NCI-H2081 (cell line): ENCODE data around the gene S100A7A.

ENCODE experiments used
- DNase-seq, 2 experiments: peaks; one replicate each; lab custom pipeline; 2025; lab: John Stamatoyannopoulos, UW

The S100A7A gene

DNA sequence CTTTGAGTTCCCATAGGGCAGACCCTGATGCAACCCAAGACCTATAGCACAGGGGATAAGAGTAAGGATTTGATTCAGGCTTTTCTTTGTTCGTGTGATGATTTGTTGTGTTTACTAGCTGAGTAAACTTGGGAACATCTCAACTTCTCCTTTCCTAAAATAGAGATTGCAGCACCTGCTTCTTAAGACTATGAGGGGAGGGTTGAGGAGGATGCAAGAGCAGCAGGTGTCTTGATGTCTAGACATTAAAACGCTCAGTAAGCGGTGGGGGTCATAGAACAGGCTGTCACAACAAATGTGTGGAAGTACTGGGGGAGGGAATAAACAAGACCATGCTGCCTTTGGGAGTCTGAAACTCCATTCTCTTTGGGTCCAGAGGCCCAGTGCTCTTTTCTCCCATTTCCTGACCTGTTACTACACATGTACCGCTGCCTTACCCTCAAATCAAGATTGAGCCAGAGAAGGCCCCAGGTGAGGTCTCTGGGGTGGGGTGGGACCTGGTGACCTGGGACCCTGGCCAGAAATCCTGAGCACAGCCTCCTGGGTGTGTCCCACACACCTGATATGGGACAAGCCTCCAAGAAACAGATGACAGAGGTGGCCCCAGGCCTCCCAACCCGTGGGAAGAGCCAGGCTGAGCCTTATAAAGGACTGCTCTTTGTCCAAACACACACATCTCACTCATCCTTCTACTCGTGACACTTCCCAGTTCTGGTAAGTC is at the start of gene S100A7A:
Gene S100A7A (plus strand): TSS at position 671 of the 721 bp plus-strand sequence. CDS start 1,563 bp downstream, outside the sequence.
- no peak for DNase-seq

DNA sequence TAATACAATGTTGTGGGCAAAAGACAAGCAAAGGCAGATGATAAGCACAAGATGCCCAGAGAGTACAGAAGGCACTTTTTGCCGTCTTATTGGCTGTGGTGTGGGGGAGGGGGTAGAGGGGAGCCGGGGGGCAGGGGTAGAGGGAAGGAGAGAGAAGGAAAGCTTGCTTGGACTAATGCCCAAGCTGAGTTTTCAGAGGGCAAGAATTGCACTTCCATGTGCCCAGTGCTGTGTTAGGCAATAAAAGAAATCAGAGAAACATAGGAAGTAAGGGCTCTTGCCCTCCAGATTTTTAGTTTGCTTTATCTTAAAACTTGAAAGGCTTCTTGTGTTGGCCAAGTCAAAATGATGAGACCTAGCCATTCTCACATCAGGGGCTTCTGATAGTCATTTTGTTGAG is 49.2 kb upstream of the S100A7A start:
- no peak for DNase-seq

DNA sequence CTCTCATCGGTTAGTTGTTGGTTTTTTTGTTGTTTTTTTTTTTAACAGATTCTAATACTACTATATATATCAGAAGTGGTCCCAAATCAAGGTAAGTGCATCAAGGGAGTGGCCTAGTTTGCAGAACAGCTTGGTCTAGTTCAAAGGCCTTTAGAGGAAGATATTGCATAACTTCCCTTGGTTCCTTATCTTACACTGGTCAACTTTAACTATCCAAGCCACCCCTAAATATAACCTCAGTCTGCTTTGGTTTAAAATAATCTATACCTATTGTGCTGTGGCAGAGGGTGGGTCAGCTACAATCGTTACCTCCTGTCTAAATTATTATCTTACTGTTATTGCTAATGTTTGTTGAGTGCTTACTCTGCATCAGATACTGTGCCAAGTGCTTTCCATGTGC is 47.8 kb upstream of the S100A7A start:
- DNase-seq = no peak

DNA sequence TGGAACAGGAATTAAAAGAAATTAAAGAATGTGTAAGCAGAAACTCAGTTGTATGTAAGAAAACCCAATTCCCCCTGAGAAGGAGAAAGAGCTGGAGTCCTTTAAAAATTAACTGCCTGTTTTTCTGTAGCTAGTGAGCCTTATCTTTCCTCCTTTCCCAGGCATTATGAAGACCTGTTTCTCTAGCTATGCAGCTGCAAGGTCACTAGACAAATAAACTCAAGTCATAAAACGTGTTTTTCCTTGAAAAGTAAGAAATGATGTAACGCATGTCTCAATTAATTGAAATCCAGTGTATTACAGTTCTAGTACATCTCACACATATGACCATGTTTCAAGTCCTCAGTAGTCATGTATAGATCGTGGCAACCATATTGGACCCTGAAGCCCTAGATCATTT is 46.2 kb upstream of the S100A7A start:
- DNase-seq = no peak

DNA sequence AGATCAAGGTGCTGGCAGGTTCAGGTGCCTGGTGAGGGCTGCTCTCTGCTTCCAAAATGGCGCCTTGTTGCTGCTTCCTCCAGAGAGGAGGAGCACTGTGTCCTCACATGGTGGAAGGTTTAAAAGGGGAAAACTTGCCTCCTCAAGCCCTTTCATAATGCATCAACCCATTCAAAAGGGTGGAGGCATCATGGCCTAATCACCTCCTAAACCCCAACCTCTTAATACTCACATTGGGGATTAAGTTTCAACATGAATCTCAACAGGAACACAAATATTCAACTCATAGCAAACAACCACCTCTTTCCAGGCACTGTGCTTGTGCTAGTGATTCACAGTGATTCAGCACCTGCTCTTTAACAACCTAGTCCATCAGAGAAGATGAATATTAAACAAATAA is 45.1 kb upstream of the S100A7A start:
- no peak for DNase-seq

DNA sequence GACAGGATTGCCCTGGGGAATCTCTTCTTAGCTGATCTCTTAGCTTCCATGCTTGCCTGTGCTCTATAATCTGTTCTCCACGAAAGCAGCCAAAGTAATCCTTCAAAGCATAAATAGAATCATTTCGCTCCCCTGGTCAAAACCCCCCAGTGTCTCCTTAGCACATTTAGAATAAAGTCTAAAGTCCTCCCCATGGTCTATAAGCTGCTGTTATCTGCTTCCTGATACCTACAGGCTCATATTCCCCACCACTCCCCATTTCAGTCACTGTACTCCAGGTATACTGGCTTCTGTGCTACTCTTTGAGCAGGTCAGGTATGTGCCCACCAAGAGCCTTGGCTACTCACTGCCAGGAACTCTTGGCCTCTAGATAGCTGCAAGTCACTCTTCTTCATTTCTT is 43.7 kb upstream of the S100A7A start:
- DNase-seq = no peak

DNA sequence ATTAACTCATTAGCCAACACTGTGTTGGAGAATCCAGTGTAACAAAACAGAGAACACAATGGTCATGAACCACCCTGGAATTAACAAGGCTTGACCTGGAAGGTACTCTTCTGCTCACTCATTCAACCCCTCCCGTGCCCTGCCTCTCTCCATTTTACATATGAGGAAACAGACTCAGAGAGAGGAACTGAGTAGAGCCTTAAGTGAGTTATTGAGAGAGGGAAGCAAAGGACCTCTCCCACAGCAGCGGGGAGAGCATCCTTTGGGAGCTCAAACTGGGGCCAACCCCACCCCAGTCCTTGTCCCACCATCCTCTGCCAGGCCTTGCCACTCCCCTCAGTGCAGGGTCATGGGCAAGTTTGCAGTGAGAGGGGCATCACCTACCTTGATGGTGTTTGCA is 42.2 kb upstream of the S100A7A start:
- DNase-seq = no peak

DNA sequence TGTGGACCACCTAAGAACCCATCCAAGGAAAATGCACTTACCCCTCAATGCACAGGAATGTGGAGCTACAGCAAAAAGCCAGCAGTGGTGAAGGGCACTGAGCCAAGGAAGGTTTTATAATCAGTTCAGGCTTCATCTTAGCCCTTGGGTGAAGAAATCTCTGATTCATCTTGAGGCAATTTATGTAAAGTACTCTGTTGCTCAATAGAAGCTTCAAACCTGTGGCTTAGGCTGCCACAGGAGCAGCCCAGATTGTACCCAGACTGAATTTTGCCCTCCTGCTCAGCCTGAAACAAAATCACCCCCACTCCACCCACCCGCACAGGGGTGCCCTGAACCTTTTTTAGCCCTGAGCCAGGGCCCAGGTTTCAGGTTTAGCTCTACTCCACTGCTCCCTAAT is 40.8 kb upstream of the S100A7A start, which contains the start of gene S100A12:
Gene S100A12 (minus strand): TSS at position 111 of the 400 bp plus-strand sequence. CDS start 1,029 bp downstream, outside the sequence.
- DNase-seq = no peak

DNA sequence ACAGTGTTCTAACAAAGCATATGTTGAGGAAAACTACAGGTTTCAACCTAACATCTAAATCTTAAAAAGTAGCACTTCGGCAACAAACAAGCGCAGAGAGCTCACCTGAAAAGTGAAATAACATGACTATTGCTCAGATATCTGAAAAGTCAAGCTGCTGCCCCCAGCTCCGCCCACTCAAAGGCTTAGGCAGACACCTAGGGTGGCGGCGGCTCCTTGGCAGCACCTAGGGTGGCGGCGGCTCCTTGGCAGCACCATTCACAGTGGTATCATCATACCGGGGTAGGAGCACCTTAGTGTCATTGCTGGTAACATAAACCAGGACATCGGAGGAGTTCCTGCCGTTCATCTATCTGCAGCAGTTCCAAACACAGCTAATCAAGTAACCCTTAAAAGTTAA is 36.7 kb upstream of the S100A7A start:
- no peak for DNase-seq

DNA sequence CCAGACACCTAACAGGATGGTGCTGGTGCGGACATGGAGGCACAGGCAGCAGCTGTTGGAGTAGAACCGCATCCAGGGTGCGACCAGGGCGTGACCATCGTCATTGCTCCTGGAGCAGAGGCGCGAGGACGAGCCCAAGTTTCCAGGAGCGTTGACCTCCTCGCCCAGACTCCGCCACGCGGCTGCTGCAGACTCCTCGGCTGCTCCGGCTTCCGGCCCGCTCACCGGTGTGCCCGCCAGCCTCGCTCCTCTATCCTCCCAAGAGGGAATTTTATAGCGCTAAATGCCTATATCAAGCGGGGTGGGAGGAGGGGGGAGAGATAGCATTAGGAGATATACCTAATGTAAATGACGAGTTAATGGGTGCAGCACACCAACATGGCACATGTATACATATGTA is 35.6 kb upstream of the S100A7A start:
- no peak for DNase-seq

DNA sequence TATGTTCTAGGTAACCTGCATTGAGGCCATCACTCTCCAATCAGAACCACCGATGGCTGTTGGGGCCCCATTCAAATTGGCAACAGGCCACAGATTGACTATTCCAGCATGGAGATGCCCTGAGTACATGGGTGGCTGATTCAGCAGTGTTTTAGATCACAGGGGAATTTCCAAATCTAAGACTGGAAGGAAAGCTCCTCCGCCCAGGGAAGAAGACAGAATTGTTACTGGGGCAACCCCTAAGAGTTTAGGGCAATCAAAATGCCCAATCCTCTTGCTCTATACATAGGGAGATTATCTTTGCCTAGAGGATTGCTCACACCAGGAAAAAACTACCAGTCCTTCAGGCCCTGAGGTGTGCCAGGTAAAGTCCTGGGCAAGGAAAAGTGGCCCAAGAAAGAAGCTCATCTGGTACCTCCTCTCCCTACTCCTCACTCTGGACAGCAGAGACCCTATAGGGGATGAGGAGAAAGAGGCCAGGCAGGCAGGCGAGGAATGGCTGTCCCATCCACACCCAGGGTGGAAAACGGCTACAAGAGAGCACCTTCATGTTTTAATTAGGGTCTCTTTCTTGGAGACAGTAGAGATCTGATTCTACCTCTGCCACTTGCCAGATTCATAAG is 31.3 kb upstream of the S100A7A start:
- DNase-seq = no peak

DNA sequence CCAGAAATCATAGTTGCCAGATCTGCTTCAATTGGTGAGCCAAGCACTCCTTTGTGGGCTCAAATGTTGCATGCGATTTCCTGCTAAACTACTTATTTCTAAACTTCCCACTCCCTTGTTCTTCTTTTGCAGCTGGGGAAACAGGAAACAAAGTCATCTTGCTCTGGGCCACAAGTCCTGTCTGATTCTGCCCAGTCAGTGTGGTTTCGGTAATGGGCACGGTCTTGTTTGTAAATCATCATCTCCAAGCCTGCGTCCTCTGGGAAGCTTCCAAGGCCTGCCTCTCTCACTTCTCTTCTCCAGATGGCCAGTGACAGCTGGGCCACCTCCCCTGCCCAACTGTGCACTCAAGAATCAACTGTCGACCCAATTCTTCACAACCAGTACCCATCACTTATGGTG is 29.8 kb upstream of the S100A7A start:
- no peak for DNase-seq

DNA sequence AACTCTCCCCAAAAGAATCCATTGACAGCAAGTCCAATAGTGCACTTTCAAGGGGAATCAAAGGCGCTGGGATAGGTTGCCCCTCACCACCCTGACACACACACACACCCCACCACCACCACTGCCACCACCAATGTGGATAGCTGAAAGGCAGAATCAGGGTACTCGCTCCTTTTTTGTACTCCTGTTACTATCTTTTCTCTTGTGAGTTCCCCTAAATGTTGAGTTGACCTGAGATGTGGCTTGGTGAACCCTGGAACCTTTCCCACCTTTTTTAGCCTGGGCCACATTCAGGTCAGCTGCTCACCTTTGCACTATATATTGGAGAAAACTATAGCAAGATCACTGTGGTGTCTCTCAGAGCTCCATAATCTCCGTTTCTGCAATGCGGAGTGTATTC is 29.3 kb upstream of the S100A7A start:
- DNase-seq = no peak

DNA sequence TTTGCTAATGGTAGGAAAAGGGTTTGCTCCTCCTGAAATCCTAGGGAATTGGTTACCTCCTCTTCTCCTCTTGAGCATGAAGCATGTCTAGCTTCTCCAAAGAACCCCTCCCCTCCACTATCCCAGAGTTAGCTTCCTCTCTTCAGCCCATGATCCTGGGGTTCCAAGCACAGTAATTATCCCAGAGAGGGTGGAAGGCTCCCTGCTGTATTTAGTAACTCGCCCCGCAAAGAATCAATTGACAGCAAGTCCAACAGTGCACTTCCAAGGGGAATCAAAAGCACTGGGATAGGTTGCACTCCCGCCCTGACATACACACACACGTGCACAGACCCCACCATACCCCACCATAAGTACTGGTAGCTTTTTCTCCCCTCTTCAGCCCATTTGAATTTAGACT is 28.5 kb upstream of the S100A7A start:
- DNase-seq = no peak

DNA sequence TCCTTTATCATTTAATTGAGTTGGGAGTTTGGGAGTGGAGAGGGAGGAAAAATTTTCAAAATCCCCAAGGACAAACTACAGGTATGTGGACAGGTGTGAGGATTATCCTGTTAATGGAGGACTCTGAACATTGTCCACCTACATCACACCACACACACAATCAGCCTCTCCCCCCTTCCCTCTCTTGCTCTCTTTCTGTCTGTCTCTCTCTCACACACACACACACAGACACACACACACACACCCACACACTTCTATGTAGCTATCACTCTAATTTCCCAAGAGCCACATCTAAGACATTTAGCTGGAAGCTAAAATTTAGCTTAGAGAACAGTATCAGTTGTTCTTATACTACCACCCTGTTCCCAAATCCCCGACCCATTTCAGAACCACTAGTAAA is 26.9 kb upstream of the S100A7A start:
- no peak for DNase-seq

DNA sequence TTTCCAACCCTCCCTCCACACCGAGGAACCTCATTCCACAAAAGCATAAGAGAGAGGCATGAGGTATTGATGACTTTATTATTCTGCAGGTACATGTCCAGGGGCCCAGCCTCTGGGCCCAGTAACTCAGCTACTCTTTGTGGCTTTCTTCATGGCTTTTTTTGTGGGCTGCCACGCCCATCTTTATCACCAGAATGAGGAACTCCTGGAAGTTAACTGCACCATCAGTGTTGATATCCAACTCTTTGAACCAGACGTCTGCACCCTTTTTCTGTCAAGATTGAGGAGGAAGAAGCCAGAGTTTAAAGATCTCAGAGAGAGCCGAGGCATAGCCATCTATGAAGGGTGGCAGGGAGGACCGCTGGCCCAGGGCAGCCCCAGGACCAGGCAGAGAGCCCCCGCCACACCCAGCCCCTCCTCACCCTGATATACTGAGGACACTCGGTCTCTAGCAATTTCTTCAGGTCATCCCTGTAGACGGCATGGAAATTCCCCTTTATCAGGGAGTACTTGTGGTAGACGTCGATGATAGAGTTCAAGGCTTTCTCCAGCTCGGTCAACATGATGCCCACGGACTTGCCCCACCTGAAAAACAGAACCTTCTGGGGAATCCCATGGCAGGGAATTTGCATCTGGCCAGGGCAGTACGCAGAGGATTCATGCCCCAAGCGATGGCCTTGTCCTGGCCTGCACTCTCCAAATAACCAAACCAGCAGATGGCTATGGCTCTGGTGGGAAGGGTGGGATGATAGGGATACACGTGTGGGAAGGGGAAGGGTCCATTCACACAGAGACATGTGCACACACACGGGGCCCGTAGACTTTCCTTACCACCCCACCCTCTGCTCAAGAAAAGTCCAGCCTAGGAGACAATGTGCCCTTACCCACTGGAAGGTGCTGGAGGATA is 26.1 kb upstream of the S100A7A start:
- no peak for DNase-seq

DNA sequence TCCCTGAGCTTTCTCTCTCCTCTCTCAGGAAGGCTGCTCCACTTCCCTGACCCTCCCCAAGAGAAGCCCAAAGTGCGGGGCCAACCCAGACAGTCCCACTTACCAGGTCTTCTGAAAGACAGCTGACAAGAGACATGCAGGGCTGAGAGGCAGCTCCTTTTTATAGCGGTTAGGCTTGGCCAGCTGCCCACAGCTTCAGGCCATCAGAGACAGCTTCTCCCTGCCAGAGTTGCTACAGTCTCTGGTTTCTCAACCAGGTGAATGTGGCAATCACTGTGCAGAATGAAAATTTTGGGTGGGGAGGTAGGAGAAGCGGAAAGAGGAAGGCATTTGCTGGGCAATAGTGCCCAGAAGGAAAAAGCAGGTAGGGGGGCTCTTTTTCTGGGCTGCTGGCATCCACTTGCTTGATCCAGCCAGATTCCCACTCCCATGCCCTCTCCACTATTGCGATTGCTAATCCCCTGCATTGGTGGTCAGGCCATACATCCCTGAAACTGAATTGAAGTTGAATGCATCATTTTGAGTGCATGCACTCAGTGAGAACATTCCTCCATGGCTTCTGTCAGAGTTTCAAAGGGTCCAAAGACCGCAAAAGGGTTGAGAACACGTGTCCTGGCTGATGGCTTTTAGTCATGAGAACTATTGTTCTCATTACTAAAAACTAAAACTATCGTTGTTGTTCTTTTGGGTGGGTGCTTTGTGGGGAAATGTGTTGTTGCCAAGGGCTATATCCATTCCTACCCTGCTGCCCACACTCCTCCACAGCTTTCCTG is 25.2 kb upstream of the S100A7A start, which contains the start of gene S100A8:
Gene S100A8 (minus strand): TSS at position 136 of the 773 bp plus-strand sequence. CDS start 538 bp downstream, outside the sequence.
- DNase-seq = peak in 1 of 2 experiments; percentile 35

DNA sequence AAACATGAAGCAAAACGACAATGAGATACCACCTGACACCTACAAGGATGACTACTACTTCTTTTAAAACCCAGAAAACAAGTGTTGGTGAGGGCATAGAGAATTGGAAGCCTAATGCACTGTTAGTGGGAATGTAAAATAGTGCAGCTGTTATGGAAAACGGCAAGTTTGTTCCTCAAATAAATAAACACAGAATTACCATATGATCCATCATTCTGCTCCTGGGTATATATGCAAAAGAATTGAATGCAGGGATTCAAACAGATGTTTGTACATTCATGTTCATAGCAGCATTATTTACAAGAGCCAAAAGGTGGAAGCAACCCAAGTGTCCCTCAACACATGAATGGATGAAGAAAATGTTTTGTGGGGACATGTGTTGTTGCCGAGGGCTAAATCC is 24.1 kb upstream of the S100A7A start:
- no peak for DNase-seq

DNA sequence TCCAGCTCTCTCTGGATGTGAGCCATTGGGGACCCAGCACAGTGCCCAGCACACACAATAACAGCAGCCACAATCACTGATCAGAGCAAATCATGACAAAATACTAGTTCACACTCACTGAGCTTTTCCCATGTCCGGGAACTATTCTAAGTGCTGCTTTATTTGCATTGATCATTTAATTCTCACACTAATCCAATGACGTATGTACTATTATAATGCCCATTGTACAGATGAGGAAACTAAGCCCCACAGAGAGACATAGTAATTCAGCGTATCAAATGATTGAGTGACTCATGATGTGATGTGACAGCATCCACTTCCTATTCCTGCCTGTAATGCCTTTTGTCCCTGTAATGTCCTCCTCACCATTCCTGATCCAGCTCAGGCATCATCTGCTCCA is 23.5 kb upstream of the S100A7A start:
- DNase-seq = no peak

DNA sequence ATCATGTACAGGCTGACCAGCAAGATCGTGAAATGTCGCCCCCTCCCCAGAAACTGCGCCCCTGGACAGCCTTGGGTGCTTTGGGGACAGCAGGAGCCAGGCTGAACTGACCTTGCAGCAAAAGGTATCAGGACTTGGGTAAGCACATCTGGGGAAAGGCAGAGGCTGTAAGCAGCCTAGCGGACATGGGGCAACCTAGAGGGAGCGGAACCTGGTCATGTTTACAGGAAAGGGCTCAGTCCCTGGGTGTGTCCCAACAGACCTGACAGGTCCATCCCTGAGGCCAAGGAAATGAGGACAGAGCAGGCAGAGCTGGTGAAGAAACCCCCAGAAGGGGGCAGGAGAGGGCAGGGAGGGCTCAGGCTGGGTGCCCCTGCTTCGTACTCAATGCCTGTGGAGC is 22.4 kb upstream of the S100A7A start:
- DNase-seq = no peak

DNA sequence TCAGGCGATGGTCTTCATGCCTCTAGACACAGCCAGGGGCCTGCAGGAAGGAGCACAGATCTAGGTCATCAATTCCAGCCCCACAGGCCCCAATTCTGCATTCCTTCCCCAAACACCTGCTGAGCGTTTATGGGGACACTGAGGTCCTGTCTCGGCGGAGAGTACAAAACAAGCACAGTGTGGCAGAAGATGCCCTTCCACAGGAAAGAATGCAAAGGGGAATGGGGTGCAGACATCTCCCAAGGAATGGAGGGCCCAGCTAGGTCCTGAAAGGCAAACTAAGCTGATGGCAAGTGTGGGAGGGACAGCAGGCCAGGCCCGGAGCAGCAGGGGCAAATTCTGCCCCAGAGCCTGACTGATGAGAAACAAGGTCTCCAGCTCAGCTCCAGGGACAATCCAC is 21.9 kb upstream of the S100A7A start:
- DNase-seq = no peak
